GM12878 (cell line): ENCODE measurements around the gene SCIMP. TPM values are rescaled to one million over a fixed set of nuclear protein-coding genes. Genes with fewer than 3 reads are reported as not detected.
"Not testable (repeated sequence)": the region's sequence is repeated elsewhere in the genome, so short reads cannot be mapped to it uniquely, and the experiment has no call there.

Experiments
- ATAC-seq: fragments of 200-7000 bp; cut with Tn5 transposase; 3 replicates; pipeline ENCODE4 v1.9.1; 2020; ENCODE audit warnings: mild to moderate bottlenecking, moderate library complexity
- BruUV-seq: library from RNA; stranded (reverse); fragments of 400-500 nt; replicated peaks from 2 replicates; lab custom pipeline; 2021; lab: Mats Ljungman, UMichigan
- CTCF ChIA-PET: fragments of 300-600 bp; sonication (Branson Sonifier 250); formaldehyde crosslinking; extraction: SDS; loops from one replicate; lab custom pipeline; 2021; ENCODE audit warnings: inconsistent platforms; lab: Yijun Ruan, JAX
- POLR2A ChIA-PET: fragments of 350-600 bp; formaldehyde crosslinking; extraction: SDS; loops from one replicate; lab custom pipeline; 2021; ENCODE audit warnings: inconsistent platforms; lab: Charles Lee
- RAD21 ChIA-PET: fragments of 300-600 bp; sonication (Branson Sonifier 250); formaldehyde crosslinking; loops from one replicate; lab custom pipeline; 2023; ENCODE audit warnings: antibody characterized with exemption; ENCODE audit not compliant: unreplicated experiment; lab: Charles Lee
- SMC1A ChIA-PET: fragments of 300-600 bp; sonication (Branson Sonifier 250); formaldehyde crosslinking; loops from one replicate; lab custom pipeline; 2023; ENCODE audit not compliant: unreplicated experiment, uncharacterized antibody; lab: Charles Lee
- DNase-seq: peaks from one replicate; pipeline ENCODE4 v3.0.0-alpha.2; 2011; ENCODE audit warnings: low read depth, low spot score
- FAIRE-seq: peaks from 3 replicates; lab custom pipeline; 2011; peaks lifted over from hg19 to GRCh38; lab: Jason Lieb, UNC
- H2AFZ ChIP-seq: 2 replicates; pipeline ENCODE4 v1.6.0; 2011; ENCODE audit warnings: low read depth, low read length, control low read depth; ENCODE audit not compliant: control insufficient read depth
- H3K27ac ChIP-seq: 2 replicates; pipeline ENCODE4 v1.5.1; 2011; ENCODE audit warnings: control low read depth; ENCODE audit not compliant: control insufficient read depth, insufficient read depth
- H3K27me3 ChIP-seq, 2 experiments: replicated peaks in 1 of 2; 2 replicates each; pipeline versions ENCODE4 v1.6.0 to v1.6.1; 2011; ENCODE audit warnings: low read length in 1 of 2; ENCODE audit not compliant: control insufficient read depth in 2 of 2, insufficient read depth in 2 of 2
- H3K36me3 ChIP-seq, 2 experiments: 2 replicates each; pipeline ENCODE4 v1.5.1; 2011; ENCODE audit warnings: low read length in 1 of 2; ENCODE audit not compliant: control insufficient read depth in 2 of 2, insufficient read depth in 2 of 2
- H3K4me1 ChIP-seq: 2 replicates; pipeline ENCODE4 v1.6.1; 2011; ENCODE audit warnings: mild to moderate bottlenecking, low read length, moderate library complexity, mixed read lengths; ENCODE audit not compliant: control insufficient read depth, insufficient read depth
- H3K4me2 ChIP-seq: 2 replicates; pipeline ENCODE4 v1.6.0; 2011; ENCODE audit warnings: control low read depth; ENCODE audit not compliant: control insufficient read depth, insufficient read depth
- H3K4me3 ChIP-seq: fragments of 200-600 bp; sonication (generic); 2 replicates; pipeline ENCODE4 v1.5.1; 2016
- H3K79me2 ChIP-seq: 2 replicates; pipeline ENCODE4 v1.6.0; 2011; ENCODE audit warnings: low read length; ENCODE audit not compliant: control insufficient read depth, insufficient read depth
- H3K9ac ChIP-seq: 2 replicates; pipeline ENCODE4 v1.8.0; 2011; ENCODE audit warnings: low read length, control low read depth, mixed read lengths; ENCODE audit not compliant: control insufficient read depth, insufficient read depth
- H3K9me3 ChIP-seq: replicated peaks from 3 replicates; pipeline ENCODE4 v1.5.1; 2011; ENCODE audit warnings: mild to moderate bottlenecking, low read length; ENCODE audit not compliant: control insufficient read depth, insufficient read depth
- H4K20me1 ChIP-seq: 2 replicates; pipeline ENCODE4 v1.6.0; 2011; ENCODE audit not compliant: control insufficient read depth, insufficient read depth
- HCFC1 ChIP-seq: fragments of 150-350 bp; IDR thresholded peaks from 2 replicates; pipeline ENCODE4 v1.6.1; 2014; ENCODE audit warnings: low read length
- MYC ChIP-seq: IDR thresholded peaks from 2 replicates; pipeline ENCODE4 v1.6.1; 2011; ENCODE audit warnings: mild to moderate bottlenecking, low read length, moderate library complexity, inconsistent platforms; ENCODE audit not compliant: insufficient read depth, insufficient replicate concordance, insufficient read length, severe bottlenecking
- PAX5 ChIP-seq: IDR thresholded peaks from 2 replicates; pipeline ENCODE4 v1.6.1; 2011; ENCODE audit warnings: low read depth, low read length, borderline replicate concordance
- RUNX3 ChIP-seq: IDR thresholded peaks from 2 replicates; pipeline ENCODE4 v1.6.1; 2012; ENCODE audit warnings: low read length, inconsistent platforms
- SMC3 ChIP-seq: IDR thresholded peaks from 2 replicates; pipeline ENCODE4 v1.6.1; 2011; ENCODE audit warnings: low read length, improper control_type of control experiment, borderline replicate concordance
- SRF ChIP-seq, 2 experiments: IDR thresholded peaks; 2 replicates each; pipeline ENCODE4 v1.6.1; 2011; ENCODE audit warnings: low read depth in 2 of 2, low read length in 2 of 2, mild to moderate bottlenecking in 1 of 2, moderate library complexity in 1 of 2
- WGBS: methylation state at CpG from one replicate; pipeline ENCODE4 v1.1.6; 2016; ENCODE audit warnings: low lambda C conversion rate; ENCODE audit not compliant: insufficient replicate concordance, insufficient coverage; ENCODE audit errors: missing lambda C conversion rate; 5-methylcytosine and 5-hydroxymethylcytosine counted together
- in situ Hi-C: fragments of 300-500 bp; cut with MboI; formaldehyde crosslinking; loops from 9 replicates; pipeline ENCODE4 v1.14.3; 2018; ENCODE audit warnings: mixed read lengths
- intact Hi-C: fragments of 100-400 bp; cut with micrococcal nuclease; formaldehyde crosslinking; loops from one replicate; pipeline ENCODE4 v1.14.2; 2022; ENCODE audit not compliant: unreplicated experiment
- polyA plus RNA-seq, 11 experiments: library from polyadenylated mRNA; depleted of rRNA in 4 of 11; unstranded in 6 of 11; stranded (reverse) in 5 of 11; fragments of >200 nt; fragmentation: Nextera tagmentation in 4 of 11; fragmentation: Illumina TruSeq in 1 of 11; extraction: Ambion mirVana in 4 of 11; extraction: Trizol in 1 of 11; gene quantifications; 1 replicate in 1 of 11; 2 replicates in 10 of 11; pipeline versions ENCODE4 v1.2.1 to v1.2.3, GENCODE V29; 2011 to 2016; ENCODE audit warnings: inconsistent platforms in 2 of 11, missing spikeins in 2 of 11, low read depth in 1 of 11
- total RNA-seq, 4 experiments: library from RNA; depleted of rRNA in 3 of 4; stranded (reverse); fragments of >200 nt in 3 of 4; fragmentation: Illumina TruSeq in 1 of 4; extraction: Trizol in 1 of 4; gene quantifications; 2 replicates each; pipeline versions ENCODE4 v1.2.1 to v1.2.3, GENCODE V29; 2013 to 2021
- TF ChIP-seq, protein P1 (sequence below): fragments of 450-650 bp; IDR thresholded peaks from 2 replicates; pipeline ENCODE4 v1.6.1; 2016; ENCODE audit warnings: mild to moderate bottlenecking
- TF ChIP-seq, protein P2 (sequence below), 3 experiments: IDR thresholded peaks in 2 of 3; conservative IDR thresholded peaks in 1 of 3; 2 replicates each; pipeline ENCODE4 v1.5.1; 2011; ENCODE audit warnings: low read depth in 3 of 3, low read length in 3 of 3, mild to moderate bottlenecking in 3 of 3, control low read depth in 2 of 3, moderate library complexity in 2 of 3, inconsistent platforms in 1 of 3, mixed read lengths in 1 of 3; ENCODE audit not compliant: control insufficient read depth in 2 of 3, insufficient read depth in 1 of 3; ENCODE audit errors: extremely low read depth in 1 of 3

The SCIMP gene
- total and polyA plus RNA-seq, 10 of the 15 experiments (the other 5 are each of a cell fraction or from before 2014, with no cell fraction given): 56.7 to 151 (median 95.0) TPM

DNA sequence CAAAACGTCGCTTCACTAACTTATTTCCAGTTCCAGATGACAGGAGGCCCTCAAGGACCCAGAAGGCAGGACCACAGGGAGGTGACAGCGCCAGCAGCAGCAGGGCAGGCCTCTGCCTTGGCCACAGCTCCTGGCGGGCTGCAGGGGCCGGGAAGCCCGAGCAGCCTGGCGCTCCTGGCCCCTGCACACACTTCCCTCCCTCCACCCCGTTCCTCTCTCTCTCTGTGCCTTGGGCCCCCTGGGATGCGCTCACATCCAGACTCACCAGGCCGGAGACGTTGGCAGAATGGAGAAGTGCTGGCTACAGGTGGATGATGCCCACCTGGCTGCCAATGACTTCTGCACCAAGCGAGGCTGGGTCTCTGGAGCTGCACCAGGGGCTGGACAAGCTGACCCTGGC lies 55.7 kb downstream of the SCIMP start:
- Histone ChIP-seq H3K79me2 (no peaks in the 10 kb centered on the region), H3K27me3 (no peaks in the 10 kb centered on the region), H3K9me3 (peaks cover 44% of the 10 kb centered on the region), H3K4me3 (no peak overlapping the region), H3K4me1 (no peaks in the 10 kb centered on the region), H3K36me3 (no peaks in the 10 kb centered on the region), H3K4me2 (no peak overlapping the region), H3K9ac (no peak overlapping the region), H2AFZ (no peak overlapping the region), H3K27ac (no peak overlapping the region), H4K20me1 (no peaks in the 10 kb centered on the region)
- WGBS: 100% methylated on average over 9 of the region's 12 CpGs
- SMC1A ChIA-PET: no interaction called here
- no peak for DNase-seq
- ATAC-seq: no peak
- TF ChIP-seq SMC3 (no peak), HCFC1 (no peak), SRF (IDR thresholded peaks at IDR 0.05; ENCODE audit: low read depth in 2 of 2, low read length in 2 of 2) (no peak), MYC (no peak), PAX5 (no peak), RUNX3 (no peak)
- TF ChIP-seq, protein P1, sequence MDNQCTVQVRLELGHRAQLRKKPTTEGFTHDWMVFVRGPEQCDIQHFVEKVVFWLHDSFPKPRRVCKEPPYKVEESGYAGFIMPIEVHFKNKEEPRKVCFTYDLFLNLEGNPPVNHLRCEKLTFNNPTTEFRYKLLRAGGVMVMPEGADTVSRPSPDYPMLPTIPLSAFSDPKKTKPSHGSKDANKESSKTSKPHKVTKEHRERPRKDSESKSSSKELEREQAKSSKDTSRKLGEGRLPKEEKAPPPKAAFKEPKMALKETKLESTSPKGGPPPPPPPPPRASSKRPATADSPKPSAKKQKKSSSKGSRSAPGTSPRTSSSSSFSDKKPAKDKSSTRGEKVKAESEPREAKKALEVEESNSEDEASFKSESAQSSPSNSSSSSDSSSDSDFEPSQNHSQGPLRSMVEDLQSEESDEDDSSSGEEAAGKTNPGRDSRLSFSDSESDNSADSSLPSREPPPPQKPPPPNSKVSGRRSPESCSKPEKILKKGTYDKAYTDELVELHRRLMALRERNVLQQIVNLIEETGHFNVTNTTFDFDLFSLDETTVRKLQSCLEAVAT: no peak
- TF ChIP-seq, protein P2, sequence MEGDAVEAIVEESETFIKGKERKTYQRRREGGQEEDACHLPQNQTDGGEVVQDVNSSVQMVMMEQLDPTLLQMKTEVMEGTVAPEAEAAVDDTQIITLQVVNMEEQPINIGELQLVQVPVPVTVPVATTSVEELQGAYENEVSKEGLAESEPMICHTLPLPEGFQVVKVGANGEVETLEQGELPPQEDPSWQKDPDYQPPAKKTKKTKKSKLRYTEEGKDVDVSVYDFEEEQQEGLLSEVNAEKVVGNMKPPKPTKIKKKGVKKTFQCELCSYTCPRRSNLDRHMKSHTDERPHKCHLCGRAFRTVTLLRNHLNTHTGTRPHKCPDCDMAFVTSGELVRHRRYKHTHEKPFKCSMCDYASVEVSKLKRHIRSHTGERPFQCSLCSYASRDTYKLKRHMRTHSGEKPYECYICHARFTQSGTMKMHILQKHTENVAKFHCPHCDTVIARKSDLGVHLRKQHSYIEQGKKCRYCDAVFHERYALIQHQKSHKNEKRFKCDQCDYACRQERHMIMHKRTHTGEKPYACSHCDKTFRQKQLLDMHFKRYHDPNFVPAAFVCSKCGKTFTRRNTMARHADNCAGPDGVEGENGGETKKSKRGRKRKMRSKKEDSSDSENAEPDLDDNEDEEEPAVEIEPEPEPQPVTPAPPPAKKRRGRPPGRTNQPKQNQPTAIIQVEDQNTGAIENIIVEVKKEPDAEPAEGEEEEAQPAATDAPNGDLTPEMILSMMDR (IDR thresholded peaks at IDR 0.05 in 2 of 3, conservative IDR thresholded peaks at IDR 0.05 in 1 of 3; ENCODE audit: control insufficient read depth in 2 of 3, extremely low read depth in 1 of 3, insufficient read depth in 1 of 3, low read depth in 3 of 3, low read length in 3 of 3): no peak
- intact Hi-C loops: no loop called here
- in situ Hi-C loops: no loop called here
- POLR2A ChIA-PET: no interaction called here
- RAD21 ChIA-PET: no interaction called here
- no peak for FAIRE-seq
- BruUV-seq: no TSS peak
- CTCF ChIA-PET: no interaction called here

DNA sequence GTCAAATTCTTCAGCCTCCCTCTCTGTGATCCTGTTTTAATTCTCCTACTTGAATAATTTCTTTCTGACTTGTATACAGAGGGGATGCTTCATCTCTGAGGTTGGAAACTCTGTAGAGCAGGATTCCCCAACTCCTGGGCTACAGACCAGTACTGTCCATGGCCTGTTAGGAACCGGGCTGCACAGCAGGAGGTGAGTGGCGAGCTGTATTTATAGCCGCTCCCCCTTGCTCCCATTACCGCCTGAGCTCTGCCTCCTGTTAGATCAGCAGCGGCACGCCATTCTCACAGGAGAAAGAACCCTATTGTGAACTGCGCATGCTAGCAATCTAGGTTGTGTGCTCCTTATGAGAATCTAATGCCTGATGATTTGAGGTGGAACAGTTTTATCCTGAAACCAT lies 59.6 kb downstream of the SCIMP start:
- ATAC-seq, H3K27ac ChIP-seq, H3K36me3 ChIP-seq, RAD21 ChIA-PET, H4K20me1 ChIP-seq, SMC1A ChIA-PET, H2AFZ ChIP-seq, intact Hi-C loops, POLR2A ChIA-PET, FAIRE-seq, in situ Hi-C loops, CTCF ChIA-PET, DNase-seq, H3K27me3 ChIP-seq, H3K4me3 ChIP-seq, H3K4me2 ChIP-seq, H3K9ac ChIP-seq, H3K79me2 ChIP-seq, BruUV-seq, H3K4me1 ChIP-seq: not testable (repeated sequence)
- WGBS: 81% methylated on average over 7 of the region's 7 CpGs
- H3K9me3 ChIP-seq: peaks cover 11% of the 10 kb centered on the region
